NB4 (cell line): ENCODE measurements around the gene DLG4.

ENCODE experiments used
- CTCF ChIP-seq: IDR thresholded peaks from one replicate; pipeline ENCODE4 v1.5.1; 2012; ENCODE audit warnings: low read depth, low read length
- MYC ChIP-seq: IDR thresholded peaks from 2 replicates; pipeline ENCODE4 v1.6.1; 2011; ENCODE audit warnings: low read depth, low read length
- POLR2A ChIP-seq: IDR thresholded peaks from 2 replicates; pipeline ENCODE4 v1.6.1; 2011; ENCODE audit warnings: mild to moderate bottlenecking; ENCODE audit not compliant: insufficient read length; ENCODE audit errors: extremely low read depth

- TF ChIP-seq CTCF (no peak), POLR2A (no peak), MYC (no peak)
These were observed 45.7 kb downstream of the DLG4 start for GRCh38 chr17:7173687-7174602.
